ENCODE results near the gene POLR3A. TPM values are rescaled to one million over a fixed set of nuclear protein-coding genes. Genes with fewer than 3 reads are reported as not detected.

POLR3A gene
- total and polyA plus RNA-seq, 2 of the 13 experiments (the other 11 are each of a cell fraction or from before 2014, with no cell fraction given) = 13.6 to 19.2 TPM

DNA sequence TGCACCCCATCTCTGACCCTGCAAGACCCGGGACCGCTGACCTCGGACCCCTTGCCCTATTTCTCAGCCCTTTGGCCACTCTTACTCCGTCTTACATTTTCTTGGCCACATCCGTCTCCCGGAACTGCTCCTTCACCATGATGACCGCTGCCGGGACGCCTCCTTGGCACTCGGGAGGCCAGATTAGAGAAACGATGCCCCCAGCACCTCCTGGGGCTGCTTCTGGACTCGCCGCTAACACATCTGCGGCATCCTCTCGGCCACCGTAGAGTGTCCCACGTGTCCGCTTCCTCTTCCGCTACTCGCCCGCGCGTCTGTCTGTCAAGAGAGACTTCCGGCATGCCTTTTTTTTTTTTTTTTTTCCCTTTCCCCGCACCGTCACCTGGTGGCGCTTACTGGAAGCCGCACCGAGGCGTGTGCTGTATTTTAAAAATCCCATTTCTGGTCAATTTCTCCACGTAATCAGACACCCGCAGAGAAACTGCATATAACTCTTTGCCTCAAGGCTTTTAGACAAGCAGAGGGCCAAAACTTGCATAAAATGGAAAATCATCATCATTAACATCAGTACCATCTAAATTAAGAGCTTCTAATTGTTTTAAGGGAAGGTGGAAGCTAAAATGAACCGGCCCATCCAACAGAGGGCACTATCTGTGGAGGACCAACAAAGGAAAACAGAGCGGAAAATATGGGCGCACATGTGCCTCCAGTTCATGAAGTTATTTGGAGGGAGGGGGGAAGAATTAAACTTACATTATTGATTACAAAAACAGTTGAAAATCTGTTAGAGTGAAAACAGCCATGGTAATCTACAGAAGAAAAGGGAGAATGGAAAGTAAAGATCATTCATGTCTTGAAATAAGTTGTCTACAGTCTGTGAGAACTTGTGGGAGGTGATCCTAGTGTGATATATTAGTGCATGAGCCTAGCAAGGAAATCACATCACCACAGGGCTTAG is at the start of gene POLR3A (continued):
- TF ChIP-seq HNF1A (IDR thresholded peaks at IDR 0.05; ENCODE audit: low read depth) (no peak; the same call in 1 of the 2 replicates), HNF1A (CRISPR knock-in tag; IDR thresholded peaks at IDR 0.05; ENCODE audit: borderline replicate concordance) (peak; percentile 46; the same call in 1 of the 2 replicates), ZNF790 (CRISPR knock-in tag; IDR thresholded peaks at IDR 0.05; ENCODE audit: borderline replicate concordance) (no peak), NR2C2 (CRISPR knock-in tag; IDR thresholded peaks at IDR 0.05; ENCODE audit: borderline replicate concordance) (peak; percentile 85; the same call in 1 of the 2 replicates), ZNF362 (CRISPR knock-in tag; IDR thresholded peaks at IDR 0.05; ENCODE audit: borderline replicate concordance) (peak; percentile 100), ZNF143 (CRISPR knock-in tag; IDR thresholded peaks at IDR 0.05) (peak; percentile 51; the same call in 1 of the 2 replicates), SOX5 (CRISPR knock-in tag; IDR thresholded peaks at IDR 0.05; ENCODE audit: borderline replicate concordance) (peak; percentile 10), ZBTB42 (CRISPR knock-in tag; IDR thresholded peaks at IDR 0.05) (0 out of 2 replicates have a peak, but pooled peaks have one; percentile 29), SUZ12 (IDR thresholded peaks at IDR 0.05; ENCODE audit: low read depth, low read length) (no peak)
- TF ChIP-seq, protein P1, sequence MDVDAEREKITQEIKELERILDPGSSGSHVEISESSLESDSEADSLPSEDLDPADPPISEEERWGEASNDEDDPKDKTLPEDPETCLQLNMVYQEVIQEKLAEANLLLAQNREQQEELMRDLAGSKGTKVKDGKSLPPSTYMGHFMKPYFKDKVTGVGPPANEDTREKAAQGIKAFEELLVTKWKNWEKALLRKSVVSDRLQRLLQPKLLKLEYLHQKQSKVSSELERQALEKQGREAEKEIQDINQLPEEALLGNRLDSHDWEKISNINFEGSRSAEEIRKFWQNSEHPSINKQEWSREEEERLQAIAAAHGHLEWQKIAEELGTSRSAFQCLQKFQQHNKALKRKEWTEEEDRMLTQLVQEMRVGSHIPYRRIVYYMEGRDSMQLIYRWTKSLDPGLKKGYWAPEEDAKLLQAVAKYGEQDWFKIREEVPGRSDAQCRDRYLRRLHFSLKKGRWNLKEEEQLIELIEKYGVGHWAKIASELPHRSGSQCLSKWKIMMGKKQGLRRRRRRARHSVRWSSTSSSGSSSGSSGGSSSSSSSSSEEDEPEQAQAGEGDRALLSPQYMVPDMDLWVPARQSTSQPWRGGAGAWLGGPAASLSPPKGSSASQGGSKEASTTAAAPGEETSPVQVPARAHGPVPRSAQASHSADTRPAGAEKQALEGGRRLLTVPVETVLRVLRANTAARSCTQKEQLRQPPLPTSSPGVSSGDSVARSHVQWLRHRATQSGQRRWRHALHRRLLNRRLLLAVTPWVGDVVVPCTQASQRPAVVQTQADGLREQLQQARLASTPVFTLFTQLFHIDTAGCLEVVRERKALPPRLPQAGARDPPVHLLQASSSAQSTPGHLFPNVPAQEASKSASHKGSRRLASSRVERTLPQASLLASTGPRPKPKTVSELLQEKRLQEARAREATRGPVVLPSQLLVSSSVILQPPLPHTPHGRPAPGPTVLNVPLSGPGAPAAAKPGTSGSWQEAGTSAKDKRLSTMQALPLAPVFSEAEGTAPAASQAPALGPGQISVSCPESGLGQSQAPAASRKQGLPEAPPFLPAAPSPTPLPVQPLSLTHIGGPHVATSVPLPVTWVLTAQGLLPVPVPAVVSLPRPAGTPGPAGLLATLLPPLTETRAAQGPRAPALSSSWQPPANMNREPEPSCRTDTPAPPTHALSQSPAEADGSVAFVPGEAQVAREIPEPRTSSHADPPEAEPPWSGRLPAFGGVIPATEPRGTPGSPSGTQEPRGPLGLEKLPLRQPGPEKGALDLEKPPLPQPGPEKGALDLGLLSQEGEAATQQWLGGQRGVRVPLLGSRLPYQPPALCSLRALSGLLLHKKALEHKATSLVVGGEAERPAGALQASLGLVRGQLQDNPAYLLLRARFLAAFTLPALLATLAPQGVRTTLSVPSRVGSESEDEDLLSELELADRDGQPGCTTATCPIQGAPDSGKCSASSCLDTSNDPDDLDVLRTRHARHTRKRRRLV (CRISPR knock-in tag; IDR thresholded peaks at IDR 0.05) = peak; percentile 32; the same call in 1 of the 2 replicates
- TF ChIP-seq, protein P2, sequence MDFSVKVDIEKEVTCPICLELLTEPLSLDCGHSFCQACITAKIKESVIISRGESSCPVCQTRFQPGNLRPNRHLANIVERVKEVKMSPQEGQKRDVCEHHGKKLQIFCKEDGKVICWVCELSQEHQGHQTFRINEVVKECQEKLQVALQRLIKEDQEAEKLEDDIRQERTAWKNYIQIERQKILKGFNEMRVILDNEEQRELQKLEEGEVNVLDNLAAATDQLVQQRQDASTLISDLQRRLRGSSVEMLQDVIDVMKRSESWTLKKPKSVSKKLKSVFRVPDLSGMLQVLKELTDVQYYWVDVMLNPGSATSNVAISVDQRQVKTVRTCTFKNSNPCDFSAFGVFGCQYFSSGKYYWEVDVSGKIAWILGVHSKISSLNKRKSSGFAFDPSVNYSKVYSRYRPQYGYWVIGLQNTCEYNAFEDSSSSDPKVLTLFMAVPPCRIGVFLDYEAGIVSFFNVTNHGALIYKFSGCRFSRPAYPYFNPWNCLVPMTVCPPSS (IDR thresholded peaks at IDR 0.05) = no peak
- TF ChIP-seq, protein P3, sequence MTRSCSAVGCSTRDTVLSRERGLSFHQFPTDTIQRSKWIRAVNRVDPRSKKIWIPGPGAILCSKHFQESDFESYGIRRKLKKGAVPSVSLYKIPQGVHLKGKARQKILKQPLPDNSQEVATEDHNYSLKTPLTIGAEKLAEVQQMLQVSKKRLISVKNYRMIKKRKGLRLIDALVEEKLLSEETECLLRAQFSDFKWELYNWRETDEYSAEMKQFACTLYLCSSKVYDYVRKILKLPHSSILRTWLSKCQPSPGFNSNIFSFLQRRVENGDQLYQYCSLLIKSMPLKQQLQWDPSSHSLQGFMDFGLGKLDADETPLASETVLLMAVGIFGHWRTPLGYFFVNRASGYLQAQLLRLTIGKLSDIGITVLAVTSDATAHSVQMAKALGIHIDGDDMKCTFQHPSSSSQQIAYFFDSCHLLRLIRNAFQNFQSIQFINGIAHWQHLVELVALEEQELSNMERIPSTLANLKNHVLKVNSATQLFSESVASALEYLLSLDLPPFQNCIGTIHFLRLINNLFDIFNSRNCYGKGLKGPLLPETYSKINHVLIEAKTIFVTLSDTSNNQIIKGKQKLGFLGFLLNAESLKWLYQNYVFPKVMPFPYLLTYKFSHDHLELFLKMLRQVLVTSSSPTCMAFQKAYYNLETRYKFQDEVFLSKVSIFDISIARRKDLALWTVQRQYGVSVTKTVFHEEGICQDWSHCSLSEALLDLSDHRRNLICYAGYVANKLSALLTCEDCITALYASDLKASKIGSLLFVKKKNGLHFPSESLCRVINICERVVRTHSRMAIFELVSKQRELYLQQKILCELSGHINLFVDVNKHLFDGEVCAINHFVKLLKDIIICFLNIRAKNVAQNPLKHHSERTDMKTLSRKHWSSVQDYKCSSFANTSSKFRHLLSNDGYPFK (CRISPR knock-in tag; IDR thresholded peaks at IDR 0.05; ENCODE audit: borderline replicate concordance) = peak; percentile 81; the same call in 1 of the 2 replicates
